ENCODE measurements around the gene ASCC1. TPM values are rescaled to one million over a fixed set of nuclear protein-coding genes. Genes with fewer than 3 reads are reported as not detected.

ASCC1 gene
- polyA plus RNA-seq, 1 donor (not counting 4 experiments of a cell fraction or from before 2014, with no cell fraction given) = 32.9 TPM

GRCh38 chr10:72099600-72099921, 116.5 kb downstream of the ASCC1 start:
- H3K9me3 ChIP-seq (ENCODE audit: control insufficient read depth, low read depth, low read length) = no peaks in the 10 kb centered on the region
- FAIRE-seq = no peak
- H3K36me3 ChIP-seq (ENCODE audit: control insufficient read depth in 2 of 2, extremely low read depth in 1 of 2, insufficient read depth in 2 of 2, low read length in 2 of 2) = peaks cover 3 to 8% of the 10 kb centered on the region in 2 experiments
- no peak overlapping the region for H2AFZ ChIP-seq (ENCODE audit: control insufficient read depth, low read length)
- TF ChIP-seq EZH2 (IDR thresholded peaks at IDR 0.05; ENCODE audit: low read length) = no peak
- TF ChIP-seq, protein P1, sequence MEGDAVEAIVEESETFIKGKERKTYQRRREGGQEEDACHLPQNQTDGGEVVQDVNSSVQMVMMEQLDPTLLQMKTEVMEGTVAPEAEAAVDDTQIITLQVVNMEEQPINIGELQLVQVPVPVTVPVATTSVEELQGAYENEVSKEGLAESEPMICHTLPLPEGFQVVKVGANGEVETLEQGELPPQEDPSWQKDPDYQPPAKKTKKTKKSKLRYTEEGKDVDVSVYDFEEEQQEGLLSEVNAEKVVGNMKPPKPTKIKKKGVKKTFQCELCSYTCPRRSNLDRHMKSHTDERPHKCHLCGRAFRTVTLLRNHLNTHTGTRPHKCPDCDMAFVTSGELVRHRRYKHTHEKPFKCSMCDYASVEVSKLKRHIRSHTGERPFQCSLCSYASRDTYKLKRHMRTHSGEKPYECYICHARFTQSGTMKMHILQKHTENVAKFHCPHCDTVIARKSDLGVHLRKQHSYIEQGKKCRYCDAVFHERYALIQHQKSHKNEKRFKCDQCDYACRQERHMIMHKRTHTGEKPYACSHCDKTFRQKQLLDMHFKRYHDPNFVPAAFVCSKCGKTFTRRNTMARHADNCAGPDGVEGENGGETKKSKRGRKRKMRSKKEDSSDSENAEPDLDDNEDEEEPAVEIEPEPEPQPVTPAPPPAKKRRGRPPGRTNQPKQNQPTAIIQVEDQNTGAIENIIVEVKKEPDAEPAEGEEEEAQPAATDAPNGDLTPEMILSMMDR (optimal IDR thresholded peaks at IDR 0.05 in 1 of 3, IDR thresholded peaks at IDR 0.05 in 1 of 3, conservative IDR thresholded peaks at IDR 0.05 in 1 of 3; ENCODE audit: extremely low read depth in 1 of 3, insufficient read depth in 2 of 3, low read length in 3 of 3) = no peak
- peaks cover 15% of the 10 kb centered on the region for H3K4me1 ChIP-seq (ENCODE audit: control insufficient read depth, extremely low read depth, insufficient read depth, low read length)
- dilution Hi-C loops (cut with MboI; ENCODE audit: extremely low pct_ligation_motif_present, low sequenced_read_pairs) = no loop called here
- no peaks in the 10 kb centered on the region for H3K27me3 ChIP-seq (ENCODE audit: control insufficient read depth, extremely low read depth, insufficient read depth, low read length)
- no peaks in the 10 kb centered on the region for H4K20me1 ChIP-seq (ENCODE audit: control insufficient read depth, extremely low read depth, insufficient read depth, low read length)
- H3K4me2 ChIP-seq (ENCODE audit: control insufficient read depth, extremely low read depth, insufficient read depth, low read depth, low read length) = no peak overlapping the region
- H3K27ac ChIP-seq (ENCODE audit: control insufficient read depth, insufficient read depth, low read length) = no peak overlapping the region
- H3K9me1 ChIP-seq (ENCODE audit: control insufficient read depth, extremely low read depth, insufficient read depth, low read length) = no peaks in the 10 kb centered on the region
- H3K4me3 ChIP-seq (ENCODE audit: control insufficient read depth in 2 of 3, extremely low read depth in 1 of 3, insufficient read depth in 2 of 3, low read depth in 1 of 3, low read length in 3 of 3) = no peak overlapping the region
- H3K79me2 ChIP-seq (ENCODE audit: control insufficient read depth, insufficient read depth, low read length) = no peaks in the 10 kb centered on the region
- no peak overlapping the region for H3K9ac ChIP-seq (ENCODE audit: control insufficient read depth, extremely low read depth, insufficient read depth, low read length)
- DNase-seq (ENCODE audit: low read depth, low spot score) = no peak

GRCh38 chr10:72098836-72099599, 117.1 kb downstream of the ASCC1 start:
- no peaks in the 10 kb centered on the region for H3K27me3 ChIP-seq (ENCODE audit: control insufficient read depth, extremely low read depth, insufficient read depth, low read length)
- FAIRE-seq (no peak), DNase-seq (ENCODE audit: low read depth, low spot score) (no peak)
- H3K9ac ChIP-seq (ENCODE audit: control insufficient read depth, extremely low read depth, insufficient read depth, low read length) = no peak overlapping the region
- H3K9me1 ChIP-seq (ENCODE audit: control insufficient read depth, extremely low read depth, insufficient read depth, low read length) = no peaks in the 10 kb centered on the region
- no peaks in the 10 kb centered on the region for H3K9me3 ChIP-seq (ENCODE audit: control insufficient read depth, low read depth, low read length)
- no peak for TF ChIP-seq EZH2 (IDR thresholded peaks at IDR 0.05; ENCODE audit: low read length)
- TF ChIP-seq, protein P1 (optimal IDR thresholded peaks at IDR 0.05 in 1 of 3, IDR thresholded peaks at IDR 0.05 in 1 of 3, conservative IDR thresholded peaks at IDR 0.05 in 1 of 3; ENCODE audit: extremely low read depth in 1 of 3, insufficient read depth in 2 of 3, low read length in 3 of 3) = no peak
- H3K4me1 ChIP-seq (ENCODE audit: control insufficient read depth, extremely low read depth, insufficient read depth, low read length) = peaks cover 15% of the 10 kb centered on the region
- peak overlapping the region; percentile 12 for H3K4me2 ChIP-seq (ENCODE audit: control insufficient read depth, extremely low read depth, insufficient read depth, low read depth, low read length)
- no peaks in the 10 kb centered on the region for H4K20me1 ChIP-seq (ENCODE audit: control insufficient read depth, extremely low read depth, insufficient read depth, low read length)
- no peak overlapping the region for H3K4me3 ChIP-seq (ENCODE audit: control insufficient read depth in 2 of 3, extremely low read depth in 1 of 3, insufficient read depth in 2 of 3, low read depth in 1 of 3, low read length in 3 of 3)
- peak overlapping the region; percentile 6 for H3K27ac ChIP-seq (ENCODE audit: control insufficient read depth, insufficient read depth, low read length)
- no peaks in the 10 kb centered on the region for H3K79me2 ChIP-seq (ENCODE audit: control insufficient read depth, insufficient read depth, low read length)
- dilution Hi-C loops (cut with MboI; ENCODE audit: extremely low pct_ligation_motif_present, low sequenced_read_pairs) = no loop called here
- peaks cover 3 to 8% of the 10 kb centered on the region in 2 experiments for H3K36me3 ChIP-seq (ENCODE audit: control insufficient read depth in 2 of 2, extremely low read depth in 1 of 2, insufficient read depth in 2 of 2, low read length in 2 of 2)
- no peak overlapping the region for H2AFZ ChIP-seq (ENCODE audit: control insufficient read depth, low read length)

Data from keratinocyte (primary cell).